HG02840 (cell line): ENCODE data around the gene COL1A1.

Experiments
- ATAC-seq: cut with Tn5 transposase; IDR thresholded peaks from one replicate; pipeline ENCODE4 v1.9.1; 2021; ENCODE audit warnings: mild to moderate bottlenecking, moderate library complexity, moderate number of reproducible peaks; ENCODE audit not compliant: unreplicated experiment, low FRiP score

The COL1A1 gene

DNA sequence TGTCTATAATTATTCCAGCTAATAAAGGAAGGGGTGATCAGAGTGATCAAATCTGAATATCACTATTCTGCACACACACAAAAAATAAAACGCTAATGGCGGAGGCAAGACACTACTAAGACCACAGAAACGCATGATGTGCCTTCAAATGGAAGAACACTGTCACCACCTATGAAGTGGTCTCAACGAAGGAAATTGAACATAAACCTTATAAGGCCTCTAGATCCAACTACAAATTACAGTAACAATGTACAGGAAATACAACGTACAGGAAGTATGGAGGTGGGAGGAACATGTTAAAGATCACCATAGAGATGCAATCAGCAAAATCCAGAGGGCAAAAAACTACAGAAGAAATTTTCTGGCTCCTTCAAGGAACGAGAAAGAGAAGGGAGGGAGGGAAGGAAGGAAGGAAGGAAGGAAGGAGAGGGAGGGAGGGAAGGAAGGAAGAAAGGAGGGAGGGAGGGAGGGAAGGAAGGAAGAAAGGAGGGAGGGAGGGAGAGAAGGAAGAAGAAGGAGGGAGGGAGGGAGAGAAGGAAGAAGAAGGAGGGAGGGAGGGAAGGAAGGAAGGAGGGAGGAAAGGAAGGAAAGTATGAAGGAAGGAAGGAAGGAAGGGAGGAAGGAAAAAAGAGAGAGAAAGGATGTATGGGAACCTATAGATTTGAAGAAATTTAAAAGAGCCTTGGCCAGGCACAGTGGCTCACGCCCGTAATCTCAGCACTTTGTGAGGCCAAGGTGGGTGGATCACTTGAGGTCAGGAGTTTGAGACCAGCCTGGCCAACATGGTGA, 38.8 kb downstream of the COL1A1 start:
- ATAC-seq: no peak

DNA sequence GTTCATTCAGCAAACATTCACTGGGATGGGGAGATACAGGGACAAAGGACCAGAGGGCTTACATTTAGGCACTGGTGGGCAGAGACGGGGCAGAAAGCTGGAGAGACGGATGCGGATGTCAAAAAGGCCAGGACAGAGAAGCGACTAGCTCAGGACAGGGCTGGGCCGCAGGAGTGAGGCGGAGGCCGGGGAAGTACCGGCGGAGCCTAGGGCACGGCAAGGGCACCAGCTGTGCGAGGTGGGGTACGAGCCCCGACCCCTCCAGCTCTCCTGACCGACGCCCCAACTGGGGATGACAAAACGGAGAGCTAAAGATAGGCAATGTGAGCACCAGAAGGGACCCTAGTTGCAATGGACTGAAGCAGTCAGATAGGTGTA, 39.5 kb downstream of the COL1A1 start:
- ATAC-seq: no peak

GRCh38 chr17:50161023-50161910, 40.2 kb downstream of the COL1A1 start:
- peak; percentile 78 for ATAC-seq

DNA sequence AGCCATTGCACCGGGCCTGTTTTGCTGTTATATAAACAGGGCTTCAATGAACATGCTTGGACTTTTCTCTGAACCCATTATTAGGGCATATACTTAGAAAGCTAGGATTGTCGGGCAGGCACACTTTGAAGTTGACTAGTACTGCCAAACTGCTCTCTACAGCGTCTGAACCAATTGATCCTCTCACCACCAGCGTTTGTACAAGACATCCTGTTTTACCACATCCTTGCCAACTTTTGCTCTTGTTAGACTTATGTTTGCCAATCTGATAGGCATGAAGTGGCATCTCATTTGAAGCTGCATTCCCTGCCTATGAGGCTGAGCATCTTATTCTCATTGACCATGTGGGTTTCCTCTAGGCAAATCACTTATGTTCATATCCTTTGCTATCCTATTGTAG, 43.5 kb downstream of the COL1A1 start:
- no peak for ATAC-seq

DNA sequence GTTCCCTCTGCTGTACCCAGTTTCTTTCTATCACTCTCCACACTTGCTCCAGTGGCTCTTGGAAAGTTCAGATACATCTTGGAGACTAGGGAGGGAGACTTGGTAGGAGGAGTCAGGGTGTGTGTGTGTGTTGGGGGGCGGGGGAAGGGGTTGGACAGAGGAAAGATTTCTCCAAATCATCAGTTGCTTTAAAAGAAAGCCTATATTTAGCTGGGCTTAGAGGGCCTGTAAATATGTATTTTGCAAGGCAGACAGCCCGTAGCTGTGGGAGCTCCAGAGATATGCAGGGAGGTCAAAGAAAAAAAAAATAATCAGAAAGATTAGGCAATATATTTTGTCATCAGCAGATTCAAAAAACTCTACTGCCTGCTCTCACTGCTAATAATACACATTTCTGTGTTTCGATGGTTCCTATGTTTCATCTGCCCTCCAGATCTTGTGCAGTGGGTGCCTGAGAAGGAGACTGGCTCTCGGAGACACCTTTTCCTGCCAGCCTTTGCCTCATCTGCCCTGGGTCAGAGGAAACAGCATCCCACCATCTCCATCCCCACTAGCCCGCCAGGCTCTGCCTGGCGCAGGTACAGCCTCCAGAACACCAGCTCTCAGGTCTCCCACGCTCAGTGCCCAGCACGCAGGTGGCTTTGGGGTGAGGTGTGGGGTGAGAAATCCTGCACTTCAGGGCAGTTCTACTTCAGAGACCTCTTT, 46.2 kb downstream of the COL1A1 start:
- ATAC-seq: no peak

- no peak for ATAC-seq
These were observed 46.8 kb downstream of the COL1A1 start for GRCh38 chr17:50154604-50155003.

DNA sequence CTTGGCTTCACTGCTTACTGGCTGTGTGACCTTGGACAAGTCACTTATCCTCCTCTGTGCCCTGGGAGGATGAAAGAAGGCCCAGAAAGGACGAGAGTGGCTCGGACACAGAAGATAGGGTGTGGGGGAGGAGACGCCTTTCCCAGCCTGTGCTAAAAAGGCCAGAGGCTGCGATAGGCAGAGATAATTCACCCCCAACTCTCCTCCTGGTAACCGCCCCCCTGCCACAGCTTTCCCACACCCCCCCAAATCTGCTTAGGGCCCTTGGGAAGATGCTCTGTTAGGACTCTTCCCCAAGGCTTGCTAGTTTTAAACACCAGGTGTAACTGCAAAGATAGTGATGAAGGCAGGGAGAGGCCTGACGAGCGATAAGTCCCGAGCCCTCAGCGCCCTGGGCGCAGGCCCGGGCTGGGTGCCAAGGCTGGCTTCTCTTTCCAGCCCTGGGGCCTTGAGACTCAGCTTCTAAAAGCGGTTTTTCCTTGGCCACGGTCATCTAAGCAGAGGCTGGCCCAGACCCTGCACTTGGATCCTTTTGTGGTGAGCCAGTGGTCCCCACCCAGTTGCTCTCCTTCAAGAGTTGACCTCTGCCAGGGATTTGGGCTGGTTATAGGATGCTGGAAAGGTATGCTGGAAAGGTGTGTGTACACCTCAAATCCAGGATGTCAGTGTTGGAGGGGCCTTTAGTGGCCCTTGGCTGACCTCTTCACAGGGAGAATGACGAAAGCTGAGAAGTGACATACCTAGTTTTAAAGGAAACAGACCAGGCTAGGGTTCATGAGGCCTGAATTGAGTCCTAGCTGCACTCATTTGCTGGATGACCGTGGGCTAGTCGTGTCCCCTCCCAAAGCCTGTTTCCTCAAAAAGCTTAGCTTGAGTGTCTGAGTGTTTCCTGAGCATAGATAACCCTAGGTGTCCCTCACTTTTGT, 47.5 kb downstream of the COL1A1 start:
- ATAC-seq: no peak

- no peak for ATAC-seq
These were observed 48.7 kb downstream of the COL1A1 start for GRCh38 chr17:50152736-50153135.

GRCh38 chr17:50151937-50152547, 49.4 kb downstream of the COL1A1 start:
- no peak for ATAC-seq

DNA sequence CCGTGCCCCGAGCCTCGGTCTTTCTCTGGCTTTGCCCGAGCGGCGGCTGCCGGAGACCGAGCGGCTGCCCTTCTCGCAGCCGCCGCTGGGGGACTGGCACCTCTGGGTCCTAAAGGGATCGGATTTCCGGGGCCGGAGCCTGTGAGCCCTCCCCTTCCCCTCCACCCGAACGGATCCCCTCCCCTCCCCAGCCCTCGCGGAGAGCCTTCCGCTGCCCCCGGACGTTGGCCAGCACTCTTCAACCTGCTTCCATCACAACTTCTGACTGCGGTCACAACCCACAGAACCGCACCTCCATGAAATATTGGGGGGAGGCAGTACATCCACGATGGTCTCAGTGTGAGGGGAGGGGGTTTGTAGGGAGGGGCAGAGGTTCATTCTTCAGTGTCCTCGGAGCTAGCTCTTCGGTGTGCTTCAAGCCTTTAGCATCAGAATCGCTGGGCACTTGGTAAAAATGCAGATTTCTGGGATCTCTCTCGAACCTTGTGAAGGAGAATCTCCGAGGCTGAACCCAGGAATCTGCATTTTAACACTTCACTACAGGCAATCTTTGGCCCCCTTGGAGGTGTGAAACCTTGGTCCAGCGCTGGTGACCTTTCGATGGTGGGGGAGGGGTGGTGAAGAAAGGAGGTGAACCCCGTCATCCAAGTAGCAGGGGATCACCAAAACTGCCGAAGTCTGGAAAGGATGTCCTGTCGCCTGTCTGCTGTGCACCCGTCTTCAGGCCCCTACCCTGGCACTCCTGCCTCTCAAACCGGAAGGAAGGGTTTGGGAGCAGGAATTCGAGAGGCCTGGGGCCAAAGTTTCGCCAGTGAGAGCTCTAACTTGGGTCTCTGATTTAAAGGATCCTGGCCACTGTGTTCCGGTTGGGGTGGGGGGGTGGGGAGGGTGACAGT, 50.1 kb downstream of the COL1A1 start:
- ATAC-seq: no peak

DNA sequence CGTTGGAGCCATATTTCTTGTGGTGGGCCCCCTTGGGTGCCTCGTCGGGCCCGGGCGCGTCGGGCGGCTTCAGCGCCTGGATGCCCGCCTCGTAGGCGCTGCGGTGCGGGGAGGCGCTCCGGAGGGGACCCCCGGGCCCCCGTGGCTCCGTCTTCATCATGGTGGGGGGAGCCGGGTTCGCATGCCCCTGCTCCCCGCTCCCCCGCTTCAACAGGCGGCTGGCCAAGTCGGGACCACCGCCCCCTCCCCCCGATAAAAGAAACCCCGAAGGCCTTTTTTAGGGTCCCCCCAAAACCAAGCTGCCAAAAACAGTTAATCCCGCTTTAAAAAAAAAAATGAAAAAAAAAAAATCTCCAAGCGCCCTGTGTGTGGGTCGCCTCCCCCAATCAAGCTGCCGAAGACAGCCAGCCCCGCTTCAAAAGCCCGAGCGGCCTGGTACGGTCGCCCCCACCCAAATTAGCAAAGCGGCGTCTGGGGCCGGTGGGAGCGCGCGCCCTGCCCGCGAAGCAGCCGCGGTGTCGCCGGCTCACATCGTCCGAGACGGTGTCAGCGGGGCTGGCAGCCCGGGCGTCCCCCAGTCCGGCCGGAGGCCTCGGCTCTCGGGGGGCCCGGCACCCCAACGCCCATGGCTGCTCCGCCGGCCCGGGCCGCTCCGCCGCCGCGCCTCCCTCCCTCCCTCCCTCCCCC, 50.9 kb downstream of the COL1A1 start, which contains the start of gene PPP1R9B:
TSS of gene PPP1R9B (minus strand) at position 324 of the 687 bp plus-strand sequence. CDS start at position 160, 164 bp downstream.
- ATAC-seq: no peak

GRCh38 chr17:50149417-50150353, 51.7 kb downstream of the COL1A1 start:
- no peak for ATAC-seq

- no peak for ATAC-seq
These were observed 52.4 kb downstream of the COL1A1 start for GRCh38 chr17:50149091-50149416.

DNA sequence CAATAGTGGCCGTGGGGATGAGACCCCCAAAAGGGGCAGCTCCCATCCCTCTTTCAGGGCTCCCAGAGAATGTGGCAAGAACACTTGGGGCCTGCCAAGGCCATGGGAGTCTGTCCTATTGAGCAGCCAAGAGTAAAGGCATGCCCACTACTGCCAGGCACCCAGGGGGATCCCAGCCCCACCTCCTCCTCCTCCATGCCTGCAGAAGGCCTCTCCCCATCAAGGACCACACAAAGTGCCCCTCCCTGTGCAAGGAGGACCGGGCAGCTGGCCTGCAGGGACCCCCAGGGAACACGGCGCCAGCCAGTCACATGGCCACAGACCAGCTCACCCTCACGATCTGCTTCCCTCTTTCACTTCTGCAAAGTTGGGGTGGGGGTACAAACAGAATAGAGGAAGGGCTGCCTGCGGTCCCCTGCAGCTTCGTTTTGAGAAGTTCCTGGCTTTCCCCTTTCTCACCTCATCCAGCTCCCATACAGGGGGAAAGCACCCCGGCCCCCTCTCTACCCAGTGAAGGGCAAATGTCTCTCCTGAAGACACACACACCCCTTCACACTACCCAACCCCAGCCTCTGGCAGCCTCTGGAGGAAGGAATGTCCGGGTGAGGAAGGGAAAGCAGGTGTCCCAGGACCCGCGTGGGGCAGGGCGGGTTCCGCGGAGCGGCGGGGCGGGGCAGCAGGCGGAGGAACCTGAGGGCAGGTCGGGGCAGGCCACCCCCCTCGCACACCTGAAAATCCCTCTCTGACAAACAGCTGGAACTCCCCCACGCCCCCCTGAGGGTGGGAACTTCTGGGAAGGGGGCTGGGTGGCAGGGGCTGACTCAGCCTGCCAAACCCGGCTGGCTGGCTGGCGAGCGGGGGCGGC, 53.0 kb downstream of the COL1A1 start:
- ATAC-seq: peak; percentile 39

DNA sequence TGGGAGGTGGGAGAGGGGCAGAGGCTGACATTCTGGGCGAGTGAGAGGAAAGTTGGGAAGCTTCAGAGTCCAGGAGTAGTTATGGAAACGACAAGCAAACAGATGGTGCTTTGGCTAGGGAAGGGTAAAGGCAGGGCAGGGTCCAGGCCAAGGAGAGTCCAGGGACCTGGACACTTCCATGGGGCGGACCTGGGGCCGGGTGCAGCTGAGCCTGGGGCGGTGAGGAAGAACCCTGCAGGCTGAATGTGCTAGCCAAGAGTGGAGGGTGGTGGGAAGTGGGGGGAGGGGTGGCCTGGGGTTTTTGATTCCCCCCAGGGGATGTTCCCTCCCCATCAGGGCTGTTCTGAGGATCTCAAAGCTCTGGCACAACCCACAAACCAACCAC, 53.6 kb downstream of the COL1A1 start:
- ATAC-seq: no peak
